ENCODE results near the gene AGBL4.

GRCh38 chr1:49200738-49201137 is 823.0 kb downstream of the AGBL4 start:
- TF ChIP-seq, protein P1, sequence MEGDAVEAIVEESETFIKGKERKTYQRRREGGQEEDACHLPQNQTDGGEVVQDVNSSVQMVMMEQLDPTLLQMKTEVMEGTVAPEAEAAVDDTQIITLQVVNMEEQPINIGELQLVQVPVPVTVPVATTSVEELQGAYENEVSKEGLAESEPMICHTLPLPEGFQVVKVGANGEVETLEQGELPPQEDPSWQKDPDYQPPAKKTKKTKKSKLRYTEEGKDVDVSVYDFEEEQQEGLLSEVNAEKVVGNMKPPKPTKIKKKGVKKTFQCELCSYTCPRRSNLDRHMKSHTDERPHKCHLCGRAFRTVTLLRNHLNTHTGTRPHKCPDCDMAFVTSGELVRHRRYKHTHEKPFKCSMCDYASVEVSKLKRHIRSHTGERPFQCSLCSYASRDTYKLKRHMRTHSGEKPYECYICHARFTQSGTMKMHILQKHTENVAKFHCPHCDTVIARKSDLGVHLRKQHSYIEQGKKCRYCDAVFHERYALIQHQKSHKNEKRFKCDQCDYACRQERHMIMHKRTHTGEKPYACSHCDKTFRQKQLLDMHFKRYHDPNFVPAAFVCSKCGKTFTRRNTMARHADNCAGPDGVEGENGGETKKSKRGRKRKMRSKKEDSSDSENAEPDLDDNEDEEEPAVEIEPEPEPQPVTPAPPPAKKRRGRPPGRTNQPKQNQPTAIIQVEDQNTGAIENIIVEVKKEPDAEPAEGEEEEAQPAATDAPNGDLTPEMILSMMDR (IDR thresholded peaks at IDR 0.05): no peak
- TF ChIP-seq EP300 (IDR thresholded peaks at IDR 0.05): no peak
